K562 (cell line): ENCODE results near the gene MAML3. TPM values are rescaled to one million over a fixed set of nuclear protein-coding genes. Genes with fewer than 3 reads are reported as not detected.

Source experiments
- ARID1B ChIP-seq: fragments of 450-650 bp; IDR thresholded peaks from 2 replicates; pipeline ENCODE4 v1.6.1; 2016; ENCODE audit warnings: antibody characterized with exemption, mild to moderate bottlenecking, inconsistent platforms
- CCAR2 ChIP-seq: fragments of 200-400 bp; formaldehyde crosslinking; IDR thresholded peaks from 2 replicates; pipeline ENCODE4 v1.6.1; 2017; ENCODE audit warnings: mild to moderate bottlenecking, low read depth, low read length
- DLX4 ChIP-seq: fragments of 250-450 bp; sonication (Bioruptor Pico); IDR thresholded peaks from 2 replicates; pipeline ENCODE4 v1.6.1; 2021; ENCODE audit warnings: mild to moderate bottlenecking
- GTF2F1 ChIP-seq: IDR thresholded peaks from 2 replicates; pipeline ENCODE4 v1.6.1; 2011; ENCODE audit warnings: low read depth, low read length, improper control_type of control experiment
- HMGXB4 ChIP-seq: sonication (generic); formaldehyde crosslinking; IDR thresholded peaks from 2 replicates; pipeline ENCODE4 v1.8.1; 2023; ENCODE audit warnings: mild to moderate bottlenecking, missing genetic modification reagents
- KAT7 ChIP-seq: sonication (generic); formaldehyde crosslinking; IDR thresholded peaks from 2 replicates; pipeline ENCODE4 v1.8.0; 2022; ENCODE audit warnings: missing genetic modification reagents, mild to moderate bottlenecking, borderline replicate concordance
- NR0B1 ChIP-seq: fragments of 450-650 bp; IDR thresholded peaks from one replicate; pipeline ENCODE4 v1.6.1; 2018; ENCODE audit warnings: mild to moderate bottlenecking, moderate library complexity; ENCODE audit not compliant: partially characterized antibody
- PRMT5 ChIP-seq: sonication (generic); formaldehyde crosslinking; IDR thresholded peaks from 2 replicates; pipeline ENCODE4 v1.5.0; 2020; ENCODE audit warnings: missing genetic modification reagents
- RBM25 ChIP-seq: fragments of 200-400 bp; formaldehyde crosslinking; IDR thresholded peaks from 2 replicates; pipeline ENCODE4 v1.6.1; 2018; ENCODE audit warnings: low read length, low read depth, moderate library complexity; ENCODE audit not compliant: severe bottlenecking
- SMARCC2 ChIP-seq: fragments of 450-650 bp; IDR thresholded peaks from 2 replicates; pipeline ENCODE4 v1.6.1; 2017; ENCODE audit warnings: antibody characterized with exemption, moderate library complexity, mild to moderate bottlenecking, low read depth
- ZBED1 ChIP-seq: IDR thresholded peaks from 2 replicates; pipeline ENCODE4 v1.6.1; 2014
- ZNF444 ChIP-seq: fragments of 250-450 bp; sonication (Bioruptor Pico); IDR thresholded peaks from 2 replicates; pipeline ENCODE4 v1.4.0; 2020; ENCODE audit warnings: mild to moderate bottlenecking, moderate library complexity
- ZNF445 ChIP-seq: fragments of 250-450 bp; sonication (Bioruptor Pico); IDR thresholded peaks from 2 replicates; pipeline ENCODE4 v1.4.0; 2020; ENCODE audit warnings: low read depth, mild to moderate bottlenecking, moderate library complexity
- polyA plus RNA-seq, 8 experiments: library from polyadenylated mRNA; depleted of rRNA in 4 of 8; stranded (reverse) in 5 of 8; unstranded in 3 of 8; fragments of >200 nt; fragmentation: Nextera tagmentation in 2 of 8; fragmentation: Illumina TruSeq in 1 of 8; extraction: Ambion mirVana in 2 of 8; extraction: Trizol in 1 of 8; gene quantifications; 2 replicates each; pipeline versions ENCODE4 v1.2.1 to v1.2.3, GENCODE V29; 2011 to 2014; ENCODE audit warnings: inconsistent platforms in 1 of 8, missing spikeins in 1 of 8
- total RNA-seq, 7 experiments: library from RNA; depleted of rRNA in 6 of 7; stranded (reverse); fragments of >200 nt in 6 of 7; fragmentation: Illumina TruSeq in 2 of 7; extraction: Trizol in 2 of 7; gene quantifications; 2 replicates each; pipeline versions ENCODE4 v1.2.1 to v1.2.3, GENCODE V29; 2011 to 2021; ENCODE audit warnings: low replicate concordance in 1 of 7
- TF ChIP-seq, protein P1 (sequence below): fragments of 450-650 bp; IDR thresholded peaks from 2 replicates; pipeline ENCODE4 v1.6.1; 2016
- TF ChIP-seq, protein P2 (sequence below): fragments of 250-450 bp; sonication (Bioruptor Pico); IDR thresholded peaks from 2 replicates; pipeline ENCODE4 v1.5.1; 2021; ENCODE audit warnings: mild to moderate bottlenecking
- TF ChIP-seq, protein P3 (sequence below): fragments of 250-450 bp; sonication (Bioruptor Pico); IDR thresholded peaks from 2 replicates; pipeline ENCODE4 v1.5.0; 2021

The MAML3 gene
- total and polyA plus RNA-seq, 9 of the 15 experiments (the other 6 are each of a cell fraction or from before 2014, with no cell fraction given): 0.01 to 0.55 (median 0.25) TPM

GRCh38 chr4:139841464-139842195 is 312.4 kb downstream of the MAML3 start (continued):
- TF ChIP-seq HMGXB4 (CRISPR knock-in tag) (no peak), KAT7 (CRISPR knock-in tag) (no peak), ZBED1 (no peak), ZNF444 (CRISPR knock-in tag) (no peak), NR0B1 (no peak), ARID1B (peak; percentile 78), DLX4 (CRISPR knock-in tag) (no peak), SMARCC2 (no peak), RBM25 (no peak), PRMT5 (no peak), ZNF445 (CRISPR knock-in tag) (no peak), CCAR2 (no peak), GTF2F1 (no peak)
- TF ChIP-seq, protein P1, sequence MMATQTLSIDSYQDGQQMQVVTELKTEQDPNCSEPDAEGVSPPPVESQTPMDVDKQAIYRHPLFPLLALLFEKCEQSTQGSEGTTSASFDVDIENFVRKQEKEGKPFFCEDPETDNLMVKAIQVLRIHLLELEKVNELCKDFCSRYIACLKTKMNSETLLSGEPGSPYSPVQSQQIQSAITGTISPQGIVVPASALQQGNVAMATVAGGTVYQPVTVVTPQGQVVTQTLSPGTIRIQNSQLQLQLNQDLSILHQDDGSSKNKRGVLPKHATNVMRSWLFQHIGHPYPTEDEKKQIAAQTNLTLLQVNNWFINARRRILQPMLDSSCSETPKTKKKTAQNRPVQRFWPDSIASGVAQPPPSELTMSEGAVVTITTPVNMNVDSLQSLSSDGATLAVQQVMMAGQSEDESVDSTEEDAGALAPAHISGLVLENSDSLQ: peak; percentile 37
- TF ChIP-seq, protein P2, sequence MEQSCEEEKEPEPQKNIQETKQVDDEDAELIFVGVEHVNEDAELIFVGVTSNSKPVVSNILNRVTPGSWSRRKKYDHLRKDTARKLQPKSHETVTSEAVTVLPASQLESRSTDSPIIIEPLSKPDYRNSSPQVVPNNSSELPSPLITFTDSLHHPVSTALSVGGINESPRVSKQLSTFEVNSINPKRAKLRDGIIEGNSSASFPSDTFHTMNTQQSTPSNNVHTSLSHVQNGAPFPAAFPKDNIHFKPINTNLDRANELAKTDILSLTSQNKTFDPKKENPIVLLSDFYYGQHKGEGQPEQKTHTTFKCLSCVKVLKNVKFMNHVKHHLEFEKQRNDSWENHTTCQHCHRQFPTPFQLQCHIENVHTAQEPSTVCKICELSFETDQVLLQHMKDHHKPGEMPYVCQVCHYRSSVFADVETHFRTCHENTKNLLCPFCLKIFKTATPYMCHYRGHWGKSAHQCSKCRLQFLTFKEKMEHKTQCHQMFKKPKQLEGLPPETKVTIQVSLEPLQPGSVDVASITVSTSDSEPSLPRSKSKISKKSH (CRISPR knock-in tag): no peak
- TF ChIP-seq, protein P3, sequence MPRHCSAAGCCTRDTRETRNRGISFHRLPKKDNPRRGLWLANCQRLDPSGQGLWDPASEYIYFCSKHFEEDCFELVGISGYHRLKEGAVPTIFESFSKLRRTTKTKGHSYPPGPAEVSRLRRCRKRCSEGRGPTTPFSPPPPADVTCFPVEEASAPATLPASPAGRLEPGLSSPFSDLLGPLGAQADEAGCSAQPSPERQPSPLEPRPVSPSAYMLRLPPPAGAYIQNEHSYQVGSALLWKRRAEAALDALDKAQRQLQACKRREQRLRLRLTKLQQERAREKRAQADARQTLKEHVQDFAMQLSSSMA: no peak
